ENCODE results near the gene NES.

Gene NES

GRCh38 chr1:156676820-156677615 lies at the start of gene NES:
Gene NES, minus strand, starts transcription at chr1:156677407. Its CDS starts 143 bp downstream, at chr1:156677264.
- DNase-seq: no peak

GRCh38 chr1:156726549-156727226 lies 49.5 kb upstream of the NES start:
- peak; percentile 44 to 60 for DNase-seq

GRCh38 chr1:156725683-156726280 lies 48.6 kb upstream of the NES start:
- DNase-seq: peak; percentile 52 to 86

- no peak for DNase-seq
These were observed 44.3 kb upstream of the NES start for GRCh38 chr1:156721535-156721934.

- no peak for DNase-seq
These were observed 43.9 kb upstream of the NES start for GRCh38 chr1:156721131-156721530.

GRCh38 chr1:156717351-156717750 lies 40.1 kb upstream of the NES start:
- DNase-seq: peak in 1 of 2 experiments; percentile 44

- no peak for DNase-seq
These were observed 37.6 kb upstream of the NES start for GRCh38 chr1:156714830-156715229.

- DNase-seq: no peak
These were observed 35.4 kb upstream of the NES start for GRCh38 chr1:156712626-156713025.

GRCh38 chr1:156711011-156711817 lies 34.0 kb upstream of the NES start:
- no peak for DNase-seq

- peak; percentile 61 to 83 for DNase-seq
These were observed 32.7 kb upstream of the NES start for GRCh38 chr1:156709757-156710489.

GRCh38 chr1:156709031-156709430 lies 31.8 kb upstream of the NES start:
- DNase-seq: no peak

GRCh38 chr1:156708218-156708661 lies 31.0 kb upstream of the NES start:
- DNase-seq: no peak

GRCh38 chr1:156707417-156708217 lies 30.4 kb upstream of the NES start:
- DNase-seq: no peak

GRCh38 chr1:156706657-156707416 lies 29.6 kb upstream of the NES start:
- DNase-seq: no peak

GRCh38 chr1:156705918-156706656 lies 28.9 kb upstream of the NES start:
- no peak for DNase-seq

GRCh38 chr1:156705321-156705917 lies 28.2 kb upstream of the NES start, which contains the start of gene CRABP2:
Gene CRABP2, minus strand, starts transcription at chr1:156705583. Its CDS starts 137 bp downstream, at chr1:156705446.
- no peak for DNase-seq

GRCh38 chr1:156704930-156705320 lies 27.7 kb upstream of the NES start:
- DNase-seq: peak in 1 of 2 experiments; percentile 25

- DNase-seq: no peak
These were observed 27.0 kb upstream of the NES start for GRCh38 chr1:156704166-156704711.

- DNase-seq: peak in 1 of 2 experiments; percentile 17
These were observed 26.5 kb upstream of the NES start for GRCh38 chr1:156703741-156704140.
